Panc1 (cell line): ENCODE measurements around the gene IGFBP1. TPM values are rescaled to one million over a fixed set of nuclear protein-coding genes. Genes with fewer than 3 reads are reported as not detected.

Source experiments
- ATAC-seq: fragments of 200-7000 bp; cut with Tn5 transposase; 2 replicates; pipeline ENCODE4 v1.9.1; 2020; ENCODE audit warnings: mild to moderate bottlenecking, moderate library complexity
- BruUV-seq: library from RNA; stranded (reverse); fragments of 400-500 nt; replicated peaks from 2 replicates; lab custom pipeline; 2021; lab: Mats Ljungman, UMichigan
- CTCF ChIA-PET: fragments of 300-600 bp; sonication (Branson Sonifier 250); formaldehyde crosslinking; loops from one replicate; lab custom pipeline; 2022; ENCODE audit warnings: antibody characterized with exemption; lab: Charles Lee
- POLR2A ChIA-PET: fragments of 300-600 bp; sonication (Branson Sonifier 250); formaldehyde crosslinking; loops from one replicate; lab custom pipeline; 2022; ENCODE audit warnings: antibody characterized with exemption; lab: Charles Lee
- DNase-seq: peaks from one replicate; pipeline ENCODE4 v3.0.0-alpha.2; 2010; ENCODE audit warnings: low read depth, low spot score
- H3K27ac ChIP-seq: 2 replicates; pipeline ENCODE4 v1.5.1; 2011; ENCODE audit warnings: mild to moderate bottlenecking, low read length, inconsistent platforms
- H3K27me3 ChIP-seq: fragments of 200-500 bp; sonication (Bioruptor generic); 2 replicates; pipeline ENCODE4 v1.6.0; 2014; ENCODE audit warnings: low read length, inconsistent platforms; ENCODE audit not compliant: control insufficient read depth, insufficient read depth
- H3K36me3 ChIP-seq: fragments of 200-500 bp; sonication (Bioruptor generic); 2 replicates; pipeline ENCODE4 v1.5.1; 2014; ENCODE audit warnings: inconsistent platforms, mild to moderate bottlenecking, low read length, moderate library complexity; ENCODE audit not compliant: control insufficient read depth, insufficient read depth
- H3K4me1 ChIP-seq: 2 replicates; pipeline ENCODE4 v1.5.1; 2011; ENCODE audit warnings: inconsistent platforms, mild to moderate bottlenecking, low read length, moderate library complexity; ENCODE audit not compliant: control insufficient read depth, insufficient read depth
- H3K4me3 ChIP-seq, 2 experiments: 2 replicates each; pipeline ENCODE4 v1.5.1; 2011 to 2012; ENCODE audit warnings: low read depth in 2 of 2, low read length in 2 of 2, mild to moderate bottlenecking in 2 of 2, inconsistent platforms in 1 of 2, moderate library complexity in 1 of 2
- H3K9me3 ChIP-seq: fragments of 200-500 bp; sonication (Bioruptor generic); 2 replicates; pipeline ENCODE4 v1.5.1; 2014; ENCODE audit warnings: low read depth, mild to moderate bottlenecking, inconsistent platforms, low read length, moderate library complexity; ENCODE audit not compliant: control insufficient read depth, insufficient read depth
- CTCF ChIP-seq: fragments of 450-650 bp; IDR thresholded peaks from 2 replicates; pipeline ENCODE4 v1.5.1; 2017; ENCODE audit warnings: mild to moderate bottlenecking
- POLR2AphosphoS5 ChIP-seq: IDR thresholded peaks from 2 replicates; pipeline ENCODE4 v1.6.1; 2012; ENCODE audit warnings: mild to moderate bottlenecking, low read depth, low read length, moderate library complexity
- REST ChIP-seq, 2 experiments: IDR thresholded peaks; 2 replicates each; pipeline ENCODE4 v1.6.1; 2011 to 2012; ENCODE audit warnings: low read depth in 2 of 2, control low read depth in 1 of 2, low read length in 1 of 2, mild to moderate bottlenecking in 1 of 2, moderate library complexity in 1 of 2; ENCODE audit not compliant: insufficient read depth in 1 of 2
- SIN3A ChIP-seq: IDR thresholded peaks from 2 replicates; pipeline ENCODE4 v1.6.1; 2012; ENCODE audit warnings: low read depth, mild to moderate bottlenecking, low read length, moderate library complexity, borderline replicate concordance; ENCODE audit not compliant: insufficient read depth
- TCF7L2 ChIP-seq: IDR thresholded peaks from 2 replicates; pipeline ENCODE4 v1.6.1; 2011; ENCODE audit warnings: mild to moderate bottlenecking, low read depth, low read length, inconsistent platforms
- in situ Hi-C: cut with HindIII; loops from 2 replicates; pipeline ENCODE4 v1.10.0; 2016; ENCODE audit warnings: low sequenced_read_pairs, low pct_unique_long_range_greater_than_20kb
- intact Hi-C: fragments of 100-400 bp; cut with micrococcal nuclease; formaldehyde crosslinking; loops from one replicate; pipeline ENCODE4 v1.10.0; 2022; ENCODE audit not compliant: unreplicated experiment
- total RNA-seq: library from RNA; stranded (reverse); gene quantifications from one replicate; pipeline ENCODE4 v1.2.1, GENCODE V29; 2021; ENCODE audit not compliant: unreplicated experiment

IGFBP1 gene
- total RNA-seq, 1 experiment from 2014 or later, result 0.33 TPM

GRCh38 chr7:45893374-45893995, 5.2 kb downstream of the IGFBP1 start:
- Histone ChIP-seq H3K27ac (no peak overlapping the region), H3K4me1 (no peaks in the 10 kb centered on the region), H3K9me3 (no peaks in the 10 kb centered on the region), H3K36me3 (no peaks in the 10 kb centered on the region), H3K27me3 (peaks cover 25% of the 10 kb centered on the region), H3K4me3 (no peak overlapping the region)
- no peak for DNase-seq
- intact Hi-C loops, result no loop called here
- TF ChIP-seq POLR2AphosphoS5, result no peak
- TF ChIP-seq REST (IDR thresholded peaks at IDR 0.05; ENCODE audit: insufficient read depth in 1 of 2, low read depth in 2 of 2, low read length in 1 of 2), result no peak
- TF ChIP-seq SIN3A, result no peak
- TF ChIP-seq TCF7L2, result no peak
- TF ChIP-seq CTCF, result no peak
- ATAC-seq, result no peak
- in situ Hi-C loops, result no loop called here
- CTCF ChIA-PET, result interaction anchor here (0.7 kb wide), 1 partner anchor 458 kb away, joined by 3 read pairs; no protein-coding TSS in a partner anchor
- BruUV-seq, result no TSS peak
- POLR2A ChIA-PET, result no interaction called here

- no peak overlapping the region for H3K27ac ChIP-seq
- DNase-seq (no peak), ATAC-seq (no peak)
- TF ChIP-seq REST (IDR thresholded peaks at IDR 0.05; ENCODE audit: insufficient read depth in 1 of 2, low read depth in 2 of 2, low read length in 1 of 2), result no peak
- no peak for TF ChIP-seq SIN3A
- TF ChIP-seq CTCF, result no peak
- TF ChIP-seq TCF7L2, result no peak
- no peak for TF ChIP-seq POLR2AphosphoS5
- ChIA-PET POLR2A (no interaction called here), CTCF (no interaction called here)
- H3K4me1 ChIP-seq, result no peaks in the 10 kb centered on the region
- no peaks in the 10 kb centered on the region for H3K36me3 ChIP-seq
- H3K4me3 ChIP-seq, result no peak overlapping the region
- no TSS peak for BruUV-seq
- in situ Hi-C loops (no loop called here), intact Hi-C loops (no loop called here)
- H3K9me3 ChIP-seq, result no peaks in the 10 kb centered on the region
- peaks cover 27% of the 10 kb centered on the region for H3K27me3 ChIP-seq
Measured at GRCh38 chr7:45893996-45894664, 5.8 kb downstream of the IGFBP1 start.
